A673 (cell line): ENCODE measurements around the gene PHACTR3. TPM values are rescaled to one million over a fixed set of nuclear protein-coding genes. Genes with fewer than 3 reads are reported as not detected.

ENCODE experiments used
- BruUV-seq: library from RNA; stranded (reverse); fragments of 400-500 nt; replicated peaks from 2 replicates; lab custom pipeline; 2021; lab: Mats Ljungman, UMichigan
- CTCF ChIA-PET: fragments of 300-600 bp; sonication (Branson Sonifier 250); formaldehyde crosslinking; loops from one replicate; lab custom pipeline; 2022; ENCODE audit warnings: antibody characterized with exemption; lab: Charles Lee
- POLR2A ChIA-PET: fragments of 300-600 bp; sonication (Branson Sonifier 250); formaldehyde crosslinking; loops from one replicate; lab custom pipeline; 2022; ENCODE audit warnings: antibody characterized with exemption; ENCODE audit not compliant: low non-redundant PET; lab: Charles Lee
- DNase-seq: peaks from one replicate; pipeline ENCODE4 v3.0.0-alpha.2; 2015; ENCODE audit warnings: low spot score
- H3K27ac ChIP-seq: fragments of 200-600 bp; sonication (generic); 2 replicates; pipeline ENCODE4 v1.5.1; 2016; ENCODE audit warnings: mixed run types, low read depth, mild to moderate bottlenecking, mixed read lengths, antibody characterized with exemption, low read length; ENCODE audit not compliant: poor library complexity, severe bottlenecking
- H3K27me3 ChIP-seq: fragments of 200-600 bp; sonication (generic); replicated peaks from 2 replicates; pipeline ENCODE4 v1.6.1; 2017; ENCODE audit warnings: mixed run types, low read depth, mild to moderate bottlenecking, mixed read lengths, antibody characterized with exemption, low read length; ENCODE audit not compliant: insufficient read depth, poor library complexity
- H3K36me3 ChIP-seq: fragments of 200-600 bp; sonication (generic); 2 replicates; pipeline ENCODE4 v1.6.1; 2016; ENCODE audit warnings: mixed run types, mild to moderate bottlenecking, mixed read lengths, antibody characterized with exemption, low read length; ENCODE audit not compliant: insufficient read depth, poor library complexity, severe bottlenecking
- H3K4me1 ChIP-seq: fragments of 200-600 bp; sonication (generic); 2 replicates; pipeline ENCODE4 v1.6.1; 2017; ENCODE audit warnings: mixed run types, mild to moderate bottlenecking, mixed read lengths, antibody characterized with exemption, low read length; ENCODE audit not compliant: insufficient read depth, poor library complexity, severe bottlenecking
- H3K4me3 ChIP-seq: fragments of 200-600 bp; sonication (generic); 2 replicates; pipeline ENCODE4 v1.5.1; 2016; ENCODE audit warnings: low read depth, mixed run types, mild to moderate bottlenecking, mixed read lengths, low read length; ENCODE audit not compliant: poor library complexity, severe bottlenecking
- H3K9me3 ChIP-seq: fragments of 200-600 bp; sonication (generic); 2 replicates; pipeline ENCODE4 v1.6.1; 2016; ENCODE audit warnings: mixed run types, low read depth, mild to moderate bottlenecking, mixed read lengths, antibody characterized with exemption, low read length; ENCODE audit not compliant: poor library complexity, severe bottlenecking
- EZH2 ChIP-seq: fragments of 200-600 bp; sonication (generic); IDR thresholded peaks from 2 replicates; pipeline ENCODE4 v1.6.1; 2017; ENCODE audit warnings: borderline replicate concordance, low read depth, mild to moderate bottlenecking, mixed read lengths, antibody characterized with exemption, low read length; ENCODE audit not compliant: poor library complexity, severe bottlenecking
- intact Hi-C: fragments of 100-400 bp; cut with micrococcal nuclease; formaldehyde crosslinking; loops from one replicate; pipeline ENCODE4 v1.10.0; 2022; ENCODE audit not compliant: unreplicated experiment
- total RNA-seq: library from RNA; stranded (reverse); gene quantifications from 2 replicates; pipeline ENCODE4 v1.2.3, GENCODE V29; 2021
- TF ChIP-seq, protein P1 (sequence below): fragments of 300-800, 200-600 bp; sonication (generic); conservative IDR thresholded peaks from 2 replicates; pipeline ENCODE4 v1.5.1; 2017; ENCODE audit warnings: low read depth, mild to moderate bottlenecking, antibody characterized with exemption, low read length, moderate library complexity, mixed read lengths

The PHACTR3 gene
- total RNA-seq, 1 experiment from 2014 or later, result 0.17 TPM

DNA sequence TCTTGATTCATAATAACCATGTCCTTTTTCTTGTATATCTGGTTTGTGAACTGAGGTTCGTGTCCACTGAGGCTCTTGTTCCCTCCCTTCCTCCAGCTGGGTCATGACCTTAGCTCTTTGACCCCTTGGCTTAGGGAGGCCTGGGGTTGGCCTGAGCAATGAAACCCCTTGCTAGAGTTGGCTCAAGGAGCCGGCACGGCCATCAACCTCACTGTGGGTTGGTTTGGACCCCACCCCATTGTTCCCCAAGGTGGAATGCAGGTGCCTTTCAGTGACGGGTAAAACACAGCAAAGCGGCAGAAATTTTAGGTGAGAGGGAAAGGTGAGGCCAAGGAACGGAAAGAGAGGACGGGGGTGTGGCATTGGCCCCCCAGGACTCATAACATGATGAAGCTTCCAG is 44.5 kb upstream of the PHACTR3 start:
- H3K4me1 ChIP-seq, result no peaks in the 10 kb centered on the region
- no TSS peak for BruUV-seq
- DNase-seq, result no peak
- CTCF ChIA-PET, result no interaction called here
- H3K27me3 ChIP-seq, result no peaks in the 10 kb centered on the region
- intact Hi-C loops, result no loop called here
- H3K36me3 ChIP-seq, result no peaks in the 10 kb centered on the region
- H3K27ac ChIP-seq, result no peak overlapping the region
- POLR2A ChIA-PET, result no interaction called here
- no peak overlapping the region for H3K4me3 ChIP-seq
- no peaks in the 10 kb centered on the region for H3K9me3 ChIP-seq
- TF ChIP-seq, protein P1, sequence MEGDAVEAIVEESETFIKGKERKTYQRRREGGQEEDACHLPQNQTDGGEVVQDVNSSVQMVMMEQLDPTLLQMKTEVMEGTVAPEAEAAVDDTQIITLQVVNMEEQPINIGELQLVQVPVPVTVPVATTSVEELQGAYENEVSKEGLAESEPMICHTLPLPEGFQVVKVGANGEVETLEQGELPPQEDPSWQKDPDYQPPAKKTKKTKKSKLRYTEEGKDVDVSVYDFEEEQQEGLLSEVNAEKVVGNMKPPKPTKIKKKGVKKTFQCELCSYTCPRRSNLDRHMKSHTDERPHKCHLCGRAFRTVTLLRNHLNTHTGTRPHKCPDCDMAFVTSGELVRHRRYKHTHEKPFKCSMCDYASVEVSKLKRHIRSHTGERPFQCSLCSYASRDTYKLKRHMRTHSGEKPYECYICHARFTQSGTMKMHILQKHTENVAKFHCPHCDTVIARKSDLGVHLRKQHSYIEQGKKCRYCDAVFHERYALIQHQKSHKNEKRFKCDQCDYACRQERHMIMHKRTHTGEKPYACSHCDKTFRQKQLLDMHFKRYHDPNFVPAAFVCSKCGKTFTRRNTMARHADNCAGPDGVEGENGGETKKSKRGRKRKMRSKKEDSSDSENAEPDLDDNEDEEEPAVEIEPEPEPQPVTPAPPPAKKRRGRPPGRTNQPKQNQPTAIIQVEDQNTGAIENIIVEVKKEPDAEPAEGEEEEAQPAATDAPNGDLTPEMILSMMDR, result no peak
- TF ChIP-seq EZH2, result no peak

DNA sequence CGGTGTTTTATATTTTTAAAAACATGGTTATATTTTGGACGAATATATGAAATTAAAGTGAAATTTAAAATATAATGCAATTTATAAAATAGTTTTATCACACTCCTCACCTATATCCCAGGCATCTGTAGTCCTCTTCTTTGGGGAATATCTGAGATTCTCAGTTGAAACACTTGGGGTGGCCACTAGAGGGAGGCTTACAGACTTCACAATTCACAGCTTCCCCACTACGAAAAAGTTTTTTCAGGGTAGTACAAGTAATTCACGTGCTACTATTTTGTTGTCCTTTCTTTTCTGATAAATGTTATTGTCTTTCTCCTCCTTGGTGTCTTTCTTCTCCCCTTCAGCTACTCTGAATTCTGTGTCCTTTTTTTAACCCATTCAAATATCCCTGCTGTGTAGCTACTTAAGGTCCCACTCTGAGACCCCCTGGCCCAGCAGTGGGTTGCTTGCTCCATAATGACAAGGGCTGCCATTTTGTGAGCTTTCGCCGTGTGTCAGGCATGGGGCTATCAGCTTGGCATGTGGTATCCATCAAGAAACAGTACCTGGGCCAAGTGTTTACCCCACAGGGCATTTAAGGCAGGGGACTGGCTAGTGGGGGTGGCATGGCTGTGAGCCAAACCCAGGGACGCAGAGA is 43.6 kb upstream of the PHACTR3 start:
- Histone ChIP-seq H3K27ac (no peak overlapping the region), H3K4me1 (no peaks in the 10 kb centered on the region), H3K4me3 (no peak overlapping the region), H3K9me3 (no peaks in the 10 kb centered on the region), H3K27me3 (peaks cover 6% of the 10 kb centered on the region), H3K36me3 (no peaks in the 10 kb centered on the region)
- ChIA-PET CTCF (interaction anchor here (0.6 to 0.9 kb wide), 3 partner anchors 10 to 872 kb away, joined by 3 to 4 read pairs (median 3); no protein-coding TSS in a partner anchor), POLR2A (no interaction called here)
- BruUV-seq, result no TSS peak
- TF ChIP-seq, protein P1, result peak; percentile 68
- no peak for TF ChIP-seq EZH2
- intact Hi-C loops, result no loop called here
- peak; percentile 50 for DNase-seq

DNA sequence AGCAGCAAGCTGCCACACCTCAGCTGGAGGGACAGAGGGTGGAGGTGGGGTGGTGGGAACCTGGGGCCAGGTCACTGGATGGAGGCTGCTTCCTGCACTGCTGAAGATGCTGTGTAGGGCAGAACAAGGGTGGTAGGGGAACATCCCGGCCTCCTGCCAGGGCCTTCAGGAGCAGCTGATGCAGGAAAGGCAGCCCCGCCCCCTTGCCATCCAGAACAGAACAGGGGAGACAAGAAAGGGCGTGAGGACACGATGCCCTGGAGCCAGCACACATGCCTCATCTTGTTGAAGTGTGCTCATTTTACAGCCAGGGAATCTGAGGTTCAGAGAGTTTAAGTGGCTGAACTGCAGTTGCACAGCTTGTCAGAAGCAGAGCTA is 43.1 kb upstream of the PHACTR3 start:
- intact Hi-C loops, result no loop called here
- Histone ChIP-seq H3K36me3 (no peaks in the 10 kb centered on the region), H3K4me1 (no peaks in the 10 kb centered on the region), H3K27ac (no peak overlapping the region), H3K4me3 (no peak overlapping the region), H3K9me3 (no peaks in the 10 kb centered on the region), H3K27me3 (peaks cover 9% of the 10 kb centered on the region)
- CTCF ChIA-PET, result interaction anchor here (0.6 to 0.9 kb wide), 3 partner anchors 9 to 872 kb away, joined by 3 to 5 read pairs (median 4); no protein-coding TSS in a partner anchor
- POLR2A ChIA-PET, result no interaction called here
- no peak for TF ChIP-seq EZH2
- TF ChIP-seq, protein P1, result no peak
- no TSS peak for BruUV-seq
- no peak for DNase-seq
